Activated CD4-positive, alpha-beta memory T cell treated with anti-CD3 and anti-CD28 coated beads, Interleukin-2, amount 10 ng/mL, durations not matched to agents 7 days and 5 days (primary cell): ENCODE data around the gene DHRS11. TPM values are rescaled to one million over a fixed set of nuclear protein-coding genes. Genes with fewer than 3 reads are reported as not detected.
"Not testable (repeated sequence)": the region's sequence is repeated elsewhere in the genome, so short reads cannot be mapped to it uniquely, and the experiment has no call there.

Source experiments
- CTCF ChIA-PET: fragments of 350-600 bp; sonication (Branson Sonifier 250); formaldehyde crosslinking; loops from one replicate; lab custom pipeline; 2021; ENCODE audit warnings: antibody characterized with exemption, inconsistent platforms; lab: Charles Lee
- POLR2A ChIA-PET: fragments of 350-600 bp; sonication (Branson Sonifier 250); formaldehyde crosslinking; loops from one replicate; lab custom pipeline; 2021; ENCODE audit warnings: antibody characterized with exemption; lab: Charles Lee
- DNase-seq: peaks from one replicate; pipeline ENCODE4 v3.0.0-alpha.2; 2020
- H3K27ac Mint-ChIP-seq: one replicate; pipeline ENCODE4 v1.8.0; 2021; ENCODE audit warnings: mild to moderate bottlenecking, mixed read lengths
- H3K27me3 Mint-ChIP-seq: one replicate; pipeline ENCODE4 v1.8.0; 2021; ENCODE audit warnings: mixed read lengths
- H3K36me3 Mint-ChIP-seq: one replicate; pipeline ENCODE4 v1.8.0; 2021; ENCODE audit warnings: low read depth, mixed read lengths
- H3K4me1 Mint-ChIP-seq: one replicate; pipeline ENCODE4 v1.8.0; 2021; ENCODE audit warnings: mixed read lengths
- H3K4me3 Mint-ChIP-seq: one replicate; pipeline ENCODE4 v1.8.0; 2021; ENCODE audit warnings: mild to moderate bottlenecking, mixed read lengths
- H3K9me3 Mint-ChIP-seq: one replicate; pipeline ENCODE4 v1.8.0; 2021; ENCODE audit warnings: mixed read lengths
- total RNA-seq, 2 experiments: library from RNA; stranded (reverse); gene quantifications; one replicate each; pipeline ENCODE4 v1.2.3, GENCODE V29; 2021

The DHRS11 gene
- total RNA-seq, 2 experiments from 2014 or later = 3.7 to 3.8 TPM

DNA sequence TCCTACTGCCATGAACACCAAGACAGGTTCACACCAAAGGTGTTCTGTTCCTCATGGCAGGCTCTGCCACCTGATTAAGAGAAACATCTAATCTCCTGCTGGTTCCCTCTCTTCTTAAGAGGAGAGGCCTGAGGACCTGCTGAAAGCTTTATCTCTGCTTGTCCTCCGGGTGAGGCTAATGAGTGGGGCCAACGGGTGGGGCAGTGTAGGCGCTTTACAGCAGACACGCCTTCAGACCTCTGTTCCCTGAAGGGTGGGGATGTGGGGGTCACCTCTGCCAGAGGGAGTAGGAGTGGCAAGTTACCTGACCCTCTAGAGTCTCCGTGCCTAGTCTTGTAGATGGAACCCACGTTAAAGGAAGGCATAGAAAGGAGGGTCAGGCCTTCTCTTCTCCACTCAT is 5.5 kb downstream of the DHRS11 start:
- POLR2A ChIA-PET = interaction anchor here (1.1 kb wide), 1 partner anchor 63 kb away, joined by 3 read pairs; the partner anchor contains the start of genes MYO19 and PIGW
- no peak for DNase-seq
- no peaks in the 10 kb centered on the region for H3K27me3 Mint-ChIP-seq
- H3K36me3 Mint-ChIP-seq = peaks cover 2% of the 10 kb centered on the region
- no peak overlapping the region for H3K4me3 Mint-ChIP-seq
- H3K27ac Mint-ChIP-seq = no peak overlapping the region
- CTCF ChIA-PET = no interaction called here
- no peaks in the 10 kb centered on the region for H3K9me3 Mint-ChIP-seq
- peaks cover 20% of the 10 kb centered on the region for H3K4me1 Mint-ChIP-seq

GRCh38 chr17:36597866-36598777 is 6.4 kb downstream of the DHRS11 start:
- CTCF ChIA-PET = no interaction called here
- H3K4me3 Mint-ChIP-seq = no peak overlapping the region
- POLR2A ChIA-PET = interaction anchor here (0.9 to 1.1 kb wide), 2 partner anchors 47 to 64 kb away, joined by 3 read pairs; partner anchors contain the start of genes MYO19 and PIGW
- no peak overlapping the region for H3K27ac Mint-ChIP-seq
- H3K27me3 Mint-ChIP-seq = no peaks in the 10 kb centered on the region
- peaks cover 2% of the 10 kb centered on the region for H3K36me3 Mint-ChIP-seq
- peaks cover 17% of the 10 kb centered on the region for H3K4me1 Mint-ChIP-seq
- DNase-seq = no peak
- H3K9me3 Mint-ChIP-seq = no peaks in the 10 kb centered on the region

DNA sequence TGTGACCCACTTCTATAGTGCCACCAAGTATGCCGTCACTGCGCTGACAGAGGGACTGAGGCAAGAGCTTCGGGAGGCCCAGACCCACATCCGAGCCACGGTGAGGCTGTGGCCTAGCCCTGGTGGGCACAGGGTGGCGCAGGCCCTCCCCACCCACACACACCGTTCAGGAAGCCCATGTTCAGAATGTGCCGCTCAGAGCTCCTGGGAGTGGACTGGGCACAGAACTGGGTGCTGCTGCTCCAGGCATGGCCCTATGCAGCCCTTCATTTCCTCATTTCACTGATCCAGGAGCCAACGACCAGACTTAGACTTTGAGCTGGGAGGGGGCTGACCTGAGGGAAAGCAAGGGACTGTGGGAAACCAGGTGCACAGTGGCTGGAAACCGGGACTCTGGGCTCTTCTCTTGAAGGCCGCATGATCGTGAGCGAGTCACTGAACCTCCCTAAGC is 7.3 kb downstream of the DHRS11 start:
- ChIA-PET CTCF (no interaction called here), POLR2A (interaction anchor here (0.9 kb wide), 2 partner anchors 48 to 350 kb away, joined by 3 to 4 read pairs; partner anchors contain the start of gene AATF)
- H3K9me3 Mint-ChIP-seq = no peaks in the 10 kb centered on the region
- peaks cover 19% of the 10 kb centered on the region for H3K4me1 Mint-ChIP-seq
- H3K36me3 Mint-ChIP-seq = peaks cover 2% of the 10 kb centered on the region
- no peak overlapping the region for H3K27ac Mint-ChIP-seq
- H3K27me3 Mint-ChIP-seq = no peaks in the 10 kb centered on the region
- DNase-seq = no peak
- H3K4me3 Mint-ChIP-seq = no peak overlapping the region

- Mint-ChIP-seq H3K9me3 (no peaks in the 10 kb centered on the region), H3K36me3 (peaks cover 2% of the 10 kb centered on the region), H3K4me1 (peaks cover 27% of the 10 kb centered on the region), H3K4me3 (no peak overlapping the region), H3K27me3 (no peaks in the 10 kb centered on the region), H3K27ac (no peak overlapping the region)
- DNase-seq = no peak
- CTCF ChIA-PET = interaction anchor here (1.8 kb wide), 1 partner anchor 11 kb away, joined by 7 read pairs; no protein-coding TSS in a partner anchor
- POLR2A ChIA-PET = interaction anchor here (0.9 to 1.1 kb wide), 2 partner anchors 76 to 349 kb away, joined by 4 to 5 read pairs; partner anchors contain the start of gene AATF
Measured at GRCh38 chr17:36599546-36600250, 8.0 kb downstream of the DHRS11 start.

DNA sequence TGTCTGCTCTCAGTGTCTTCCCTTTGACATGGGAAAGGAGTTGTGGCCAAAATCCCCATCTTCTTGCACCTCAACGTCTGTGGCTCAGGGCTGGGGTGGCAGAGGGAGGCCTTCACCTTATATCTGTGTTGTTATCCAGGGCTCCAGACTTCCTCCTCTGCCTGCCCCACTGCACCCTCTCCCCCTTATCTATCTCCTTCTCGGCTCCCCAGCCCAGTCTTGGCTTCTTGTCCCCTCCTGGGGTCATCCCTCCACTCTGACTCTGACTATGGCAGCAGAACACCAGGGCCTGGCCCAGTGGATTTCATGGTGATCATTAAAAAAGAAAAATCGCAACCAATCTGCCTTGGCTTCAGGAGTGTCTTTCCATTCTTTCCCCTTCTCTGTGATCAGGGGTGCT is 8.8 kb downstream of the DHRS11 start:
- H3K4me1 Mint-ChIP-seq = peaks cover 32% of the 10 kb centered on the region
- peak overlapping the region; percentile 83 for H3K4me3 Mint-ChIP-seq
- DNase-seq = no peak
- H3K9me3 Mint-ChIP-seq = no peaks in the 10 kb centered on the region
- ChIA-PET POLR2A (interaction anchor here (1.0 to 3.2 kb wide), 9 partner anchors 8 to 639 kb away, joined by 3 to 51 read pairs (median 7); partner anchors contain the start of genes AATF, DHRS11, GGNBP2 and MYO19), CTCF (interaction anchor here (1.2 to 4.1 kb wide), 6 partner anchors 9 to 447 kb away, joined by 4 to 35 read pairs (median 16); partner anchors contain the start of gene DHRS11)
- no peaks in the 10 kb centered on the region for H3K27me3 Mint-ChIP-seq
- H3K36me3 Mint-ChIP-seq = peaks cover 2% of the 10 kb centered on the region
- peak overlapping the region; percentile 80 for H3K27ac Mint-ChIP-seq

DNA sequence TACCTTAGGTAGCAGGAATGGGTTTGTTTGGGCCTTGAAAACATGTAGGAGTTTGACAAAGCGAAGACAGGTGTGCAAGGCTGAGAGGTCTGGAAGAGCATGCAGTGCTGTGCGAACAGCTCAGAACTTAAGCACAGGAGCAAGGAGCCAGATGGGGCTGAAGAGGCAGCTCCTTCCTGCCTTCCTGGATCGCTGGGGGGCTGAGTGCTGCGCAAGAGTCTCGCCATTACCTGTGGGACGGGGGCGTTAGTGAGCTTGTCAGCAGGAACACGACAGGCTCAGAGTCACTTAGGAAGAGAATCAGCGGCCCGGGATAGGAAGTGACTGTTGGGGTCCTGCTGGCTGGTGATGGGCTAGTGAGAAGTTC is 9.2 kb downstream of the DHRS11 start:
- peak overlapping the region; percentile 80 for H3K27ac Mint-ChIP-seq
- H3K4me3 Mint-ChIP-seq = peak overlapping the region; percentile 83
- H3K36me3 Mint-ChIP-seq = no peaks in the 10 kb centered on the region
- ChIA-PET CTCF (interaction anchor here (1.2 to 4.1 kb wide), 9 partner anchors 9 to 640 kb away, joined by 4 to 35 read pairs (median 19); partner anchors contain the start of gene DHRS11), POLR2A (interaction anchor here (1.0 to 3.2 kb wide), 14 partner anchors 9 to 639 kb away, joined by 3 to 51 read pairs (median 7); partner anchors contain the start of genes AATF, DHRS11, GGNBP2 and MYO19)
- H3K27me3 Mint-ChIP-seq = no peaks in the 10 kb centered on the region
- DNase-seq = no peak
- H3K9me3 Mint-ChIP-seq = no peaks in the 10 kb centered on the region
- H3K4me1 Mint-ChIP-seq = peaks cover 37% of the 10 kb centered on the region

- peak within 1 kb of the TSS; percentile 80 for H3K27ac Mint-ChIP-seq
- H3K36me3 Mint-ChIP-seq = no peaks in the 10 kb centered on the region
- no peaks in the 10 kb centered on the region for H3K27me3 Mint-ChIP-seq
- CTCF ChIA-PET = interaction anchor here (0.7 to 4.1 kb wide), 19 partner anchors 9 to 773 kb away, joined by 3 to 35 read pairs (median 6); partner anchors contain the start of genes DHRS11, MYO19 and PIGW
- peaks cover 39% of the 10 kb centered on the region for H3K4me1 Mint-ChIP-seq
- H3K4me3 Mint-ChIP-seq = peak within 1 kb of the TSS; percentile 83
- no peaks in the 10 kb centered on the region for H3K9me3 Mint-ChIP-seq
- DNase-seq = peak; percentile 91
- POLR2A ChIA-PET = interaction anchor here (0.8 to 3.2 kb wide), 25 partner anchors 9 to 1009 kb away, joined by 3 to 51 read pairs (median 5); partner anchors contain the start of genes AATF, ACACA, DHRS11 and GGNBP2
Measured at GRCh38 chr17:36601303-36602029, 9.8 kb downstream of the DHRS11 start, which contains the start of gene MRM1. TSS of gene MRM1 (plus strand) at chr17:36601583. CDS start at chr17:36601811, 228 bp downstream.

DNA sequence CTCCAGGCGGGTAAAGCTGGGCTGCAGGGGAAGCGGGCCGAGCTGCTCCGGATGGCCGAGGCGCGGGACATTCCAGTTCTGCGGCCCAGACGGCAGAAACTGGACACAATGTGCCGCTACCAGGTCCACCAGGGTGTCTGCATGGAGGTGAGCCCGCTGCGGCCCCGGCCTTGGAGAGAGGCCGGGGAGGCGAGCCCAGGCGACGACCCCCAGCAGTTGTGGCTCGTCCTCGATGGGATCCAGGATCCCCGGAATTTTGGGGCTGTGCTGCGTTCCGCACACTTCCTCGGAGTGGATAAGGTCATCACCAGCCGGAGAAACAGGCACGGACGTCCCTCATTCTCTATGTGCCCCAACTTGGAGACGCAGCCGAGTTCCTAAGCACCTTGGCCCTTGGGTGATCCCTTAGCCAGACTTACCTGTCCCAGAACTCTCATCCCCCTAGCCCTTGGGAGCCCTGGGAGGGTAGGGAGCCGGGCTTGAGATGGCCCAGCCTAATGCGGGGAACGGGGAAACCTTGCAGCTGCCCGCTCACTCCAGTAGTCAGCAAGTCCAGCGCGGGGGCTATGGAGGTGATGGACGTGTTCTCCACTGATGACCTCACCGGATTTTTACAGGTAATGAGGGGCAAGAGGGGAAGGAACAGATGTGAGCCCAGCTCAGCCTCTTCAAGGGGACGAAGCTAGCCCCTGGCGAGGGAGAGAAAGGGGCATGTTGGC is 10.5 kb downstream of the DHRS11 start:
- no peaks in the 10 kb centered on the region for H3K36me3 Mint-ChIP-seq
- H3K9me3 Mint-ChIP-seq = no peaks in the 10 kb centered on the region
- peak overlapping the region; percentile 80 for H3K27ac Mint-ChIP-seq
- no peak for DNase-seq
- H3K4me3 Mint-ChIP-seq = peak overlapping the region; percentile 83
- ChIA-PET POLR2A (interaction anchor here (0.8 to 3.2 kb wide), 28 partner anchors 10 to 1009 kb away, joined by 3 to 51 read pairs (median 4); partner anchors contain the start of genes AATF, ACACA, DHRS11 and GGNBP2), CTCF (interaction anchor here (0.6 to 4.1 kb wide), 29 partner anchors 10 to 772 kb away, joined by 3 to 35 read pairs (median 5); partner anchors contain the start of genes DHRS11, MYO19 and PIGW)
- H3K4me1 Mint-ChIP-seq = peaks cover 39% of the 10 kb centered on the region
- H3K27me3 Mint-ChIP-seq = no peaks in the 10 kb centered on the region

DNA sequence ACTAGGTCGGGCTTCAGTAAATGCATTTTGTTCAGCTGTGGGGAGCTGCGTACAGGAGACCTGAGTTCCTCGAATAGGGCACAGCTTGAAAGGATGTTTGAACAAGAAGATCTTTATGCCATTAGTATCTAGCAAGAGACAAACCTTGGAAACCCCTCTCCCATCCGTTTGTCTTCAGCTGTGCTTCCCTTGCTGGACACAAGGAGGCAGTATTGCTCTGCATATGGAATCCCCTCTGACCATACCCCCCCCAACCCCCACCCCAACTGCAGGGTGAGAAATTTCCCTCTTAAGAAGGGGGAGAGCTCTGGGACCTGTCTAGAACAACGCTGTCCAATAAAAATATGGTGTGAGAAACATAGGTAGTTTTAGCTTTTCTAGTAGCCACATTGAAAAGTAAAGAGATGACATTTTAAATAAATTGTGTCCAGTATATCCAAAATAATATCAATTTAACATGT is 11.3 kb downstream of the DHRS11 start:
- POLR2A ChIA-PET = interaction anchor here (0.9 to 3.2 kb wide), 10 partner anchors 11 to 756 kb away, joined by 3 to 51 read pairs (median 7); partner anchors contain the start of genes AATF, DHRS11, GGNBP2 and MYO19
- H3K36me3 Mint-ChIP-seq = peaks cover 1% of the 10 kb centered on the region
- H3K9me3 Mint-ChIP-seq = no peaks in the 10 kb centered on the region
- H3K27ac Mint-ChIP-seq = peak overlapping the region; percentile 80
- peak; percentile 69 for DNase-seq
- H3K27me3 Mint-ChIP-seq = no peaks in the 10 kb centered on the region
- H3K4me1 Mint-ChIP-seq = peaks cover 41% of the 10 kb centered on the region
- H3K4me3 Mint-ChIP-seq = peak overlapping the region; percentile 83
- CTCF ChIA-PET = interaction anchor here (0.6 to 4.1 kb wide), 29 partner anchors 8 to 823 kb away, joined by 3 to 35 read pairs (median 5); partner anchors contain the start of genes DHRS11, MYO19 and PIGW

DNA sequence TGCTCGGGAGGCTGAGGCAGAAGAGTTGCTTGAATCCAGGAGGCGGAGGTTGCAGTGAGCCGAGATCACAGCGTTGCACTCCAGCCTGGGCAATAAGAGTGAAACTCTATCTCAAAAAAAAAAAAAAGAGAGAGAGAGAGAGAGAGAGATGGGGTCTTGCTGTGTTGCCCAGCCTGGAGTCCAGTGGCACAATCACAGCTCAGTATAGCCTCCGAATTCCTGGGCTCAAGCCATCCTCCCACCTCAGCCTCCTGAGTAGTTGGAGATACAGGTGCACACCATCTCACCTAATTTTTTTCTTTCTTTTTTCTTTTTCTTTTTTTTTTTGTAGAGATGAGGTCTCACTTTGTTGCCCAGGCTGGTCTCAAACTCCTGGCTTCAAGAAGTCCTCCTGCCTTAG is 13.3 kb downstream of the DHRS11 start:
- H3K9me3 Mint-ChIP-seq, H3K27ac Mint-ChIP-seq, H3K4me3 Mint-ChIP-seq, DNase-seq, POLR2A ChIA-PET, H3K36me3 Mint-ChIP-seq, CTCF ChIA-PET, H3K27me3 Mint-ChIP-seq: not testable (repeated sequence)
- peaks cover 54% of the 10 kb centered on the region for H3K4me1 Mint-ChIP-seq

DNA sequence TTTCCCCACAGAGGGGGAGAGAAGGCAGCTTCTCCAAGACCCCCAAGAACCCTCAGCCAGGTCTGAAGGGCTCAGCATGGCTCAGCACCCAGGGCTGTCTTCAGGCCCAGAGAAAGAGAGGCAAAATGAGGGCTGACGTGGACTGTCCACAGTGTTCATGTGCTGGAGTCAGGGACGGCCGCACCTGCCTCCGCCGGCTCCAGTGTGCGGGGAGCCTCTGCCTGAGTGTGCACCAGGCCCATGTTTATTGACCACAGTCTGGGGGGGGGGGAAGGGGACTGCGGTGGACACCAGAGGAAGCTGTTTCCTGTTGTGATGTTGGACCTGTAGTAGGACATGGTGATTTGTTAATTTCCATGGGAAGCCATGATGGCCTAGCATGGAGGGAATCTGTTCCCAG is 16.6 kb downstream of the DHRS11 start:
- Mint-ChIP-seq H3K36me3 (peaks cover 7% of the 10 kb centered on the region), H3K27ac (peak overlapping the region; percentile 16), H3K9me3 (no peaks in the 10 kb centered on the region), H3K4me1 (peaks cover 38% of the 10 kb centered on the region), H3K4me3 (no peak overlapping the region), H3K27me3 (no peaks in the 10 kb centered on the region)
- POLR2A ChIA-PET = no interaction called here
- CTCF ChIA-PET = interaction anchor here (0.7 kb wide), 1 partner anchor 396 kb away, joined by 3 read pairs; no protein-coding TSS in a partner anchor
- no peak for DNase-seq
